DMS79 (cell line): ENCODE data around the gene JAKMIP3.

Experiments
- DNase-seq: peaks from one replicate; lab custom pipeline; 2025; lab: John Stamatoyannopoulos, UW

Gene JAKMIP3

GRCh38 chr10:132065491-132066105 lies at the start of gene JAKMIP3:
JAKMIP3 (plus strand) TSS chr10:132065946; CDS start chr10:132104809, 38,863 bp downstream.
- peak; percentile 15 for DNase-seq

- no peak for DNase-seq
Observed at GRCh38 chr10:132016514-132016913, 49.2 kb upstream of the JAKMIP3 start.

- DNase-seq: no peak
Observed at GRCh38 chr10:132018446-132018845, 47.3 kb upstream of the JAKMIP3 start.

GRCh38 chr10:132019366-132019765 lies 46.4 kb upstream of the JAKMIP3 start:
- no peak for DNase-seq

- no peak for DNase-seq
Observed at GRCh38 chr10:132020456-132020855, 45.3 kb upstream of the JAKMIP3 start.

- no peak for DNase-seq
Observed at GRCh38 chr10:132021046-132021445, 44.7 kb upstream of the JAKMIP3 start.

- DNase-seq: no peak
Observed at GRCh38 chr10:132021504-132022143, 44.1 kb upstream of the JAKMIP3 start.

- no peak for DNase-seq
Observed at GRCh38 chr10:132022241-132022640, 43.5 kb upstream of the JAKMIP3 start.

- DNase-seq: peak; percentile 45
Observed at GRCh38 chr10:132023092-132023811, 42.5 kb upstream of the JAKMIP3 start.

GRCh38 chr10:132027423-132027983 lies 38.2 kb upstream of the JAKMIP3 start:
- no peak for DNase-seq

- DNase-seq: no peak
Observed at GRCh38 chr10:132028706-132029105, 37.0 kb upstream of the JAKMIP3 start.

GRCh38 chr10:132030898-132031463 lies 34.8 kb upstream of the JAKMIP3 start:
- peak; percentile 64 for DNase-seq

- DNase-seq: no peak
Observed at GRCh38 chr10:132033632-132034031, 32.1 kb upstream of the JAKMIP3 start.

GRCh38 chr10:132035476-132035875 lies 30.3 kb upstream of the JAKMIP3 start:
- DNase-seq: no peak

- no peak for DNase-seq
Observed at GRCh38 chr10:132036153-132036886, 29.4 kb upstream of the JAKMIP3 start.

- no peak for DNase-seq
Observed at GRCh38 chr10:132036887-132037675, 28.7 kb upstream of the JAKMIP3 start.

GRCh38 chr10:132037676-132037975 lies 28.1 kb upstream of the JAKMIP3 start:
- no peak for DNase-seq

GRCh38 chr10:132039371-132039770 lies 26.4 kb upstream of the JAKMIP3 start:
- no peak for DNase-seq

- no peak for DNase-seq
Observed at GRCh38 chr10:132040046-132040445, 25.7 kb upstream of the JAKMIP3 start.

GRCh38 chr10:132041340-132041739 lies 24.4 kb upstream of the JAKMIP3 start:
- DNase-seq: no peak
